HAP-1 (cell line): ENCODE data around the gene PRG3.
"Not testable (repeated sequence)": the region's sequence is repeated elsewhere in the genome, so short reads cannot be mapped to it uniquely, and the experiment has no call there.

Experiments used
- DNase-seq, 2 experiments: peaks; one replicate each; pipeline ENCODE4 v3.0.0-alpha.2; 2016 to 2020; ENCODE audit warnings: low spot score in 2 of 2
- H3K27me3 ChIP-seq: fragments of 250-450 bp; sonication (Bioruptor Pico); 2 replicates; pipeline ENCODE4 v1.5.1; 2020; ENCODE audit warnings: low read depth, mild to moderate bottlenecking, moderate library complexity
- H3K36me3 ChIP-seq: fragments of 250-450 bp; sonication (Bioruptor Pico); replicated peaks from 2 replicates; pipeline ENCODE4 v1.5.1; 2020; ENCODE audit warnings: mild to moderate bottlenecking
- H3K4me1 ChIP-seq: fragments of 250-450 bp; sonication (Bioruptor Pico); 2 replicates; pipeline ENCODE4 v1.5.1; 2020; ENCODE audit warnings: mild to moderate bottlenecking
- H3K4me3 ChIP-seq: fragments of 250-450 bp; sonication (Bioruptor Pico); 2 replicates; pipeline ENCODE4 v1.5.1; 2020; ENCODE audit warnings: mild to moderate bottlenecking, moderate library complexity
- H3K9me3 ChIP-seq: fragments of 250-450 bp; sonication (Bioruptor Pico); 2 replicates; pipeline ENCODE4 v1.5.1; 2020; ENCODE audit warnings: mild to moderate bottlenecking, moderate library complexity
- in situ Hi-C: fragments of 300-500 bp; cut with MboI; formaldehyde crosslinking; loops from 3 replicates; pipeline ENCODE4 v1.14.3; 2020; ENCODE audit warnings: low sequenced_read_pairs, inconsistent platforms, mixed read lengths

Gene PRG3

GRCh38 chr11:57403802-57404147 is 22.8 kb upstream of the PRG3 start:
- Histone ChIP-seq H3K27me3 (no peaks in the 10 kb centered on the region), H3K9me3 (no peaks in the 10 kb centered on the region), H3K36me3 (peaks cover 11% of the 10 kb centered on the region; the same call in 1 of the 2 replicates), H3K4me3 (no peak overlapping the region), H3K4me1 (no peaks in the 10 kb centered on the region)
- no peak for DNase-seq
- in situ Hi-C loops, result no loop called here

- H3K36me3 ChIP-seq, result peaks cover 11% of the 10 kb centered on the region; the same call in 1 of the 2 replicates
- H3K4me1 ChIP-seq, H3K27me3 ChIP-seq, in situ Hi-C loops, DNase-seq, H3K9me3 ChIP-seq, H3K4me3 ChIP-seq: not testable (repeated sequence)
These were observed 22.3 kb upstream of the PRG3 start for GRCh38 chr11:57403003-57403801.

DNA sequence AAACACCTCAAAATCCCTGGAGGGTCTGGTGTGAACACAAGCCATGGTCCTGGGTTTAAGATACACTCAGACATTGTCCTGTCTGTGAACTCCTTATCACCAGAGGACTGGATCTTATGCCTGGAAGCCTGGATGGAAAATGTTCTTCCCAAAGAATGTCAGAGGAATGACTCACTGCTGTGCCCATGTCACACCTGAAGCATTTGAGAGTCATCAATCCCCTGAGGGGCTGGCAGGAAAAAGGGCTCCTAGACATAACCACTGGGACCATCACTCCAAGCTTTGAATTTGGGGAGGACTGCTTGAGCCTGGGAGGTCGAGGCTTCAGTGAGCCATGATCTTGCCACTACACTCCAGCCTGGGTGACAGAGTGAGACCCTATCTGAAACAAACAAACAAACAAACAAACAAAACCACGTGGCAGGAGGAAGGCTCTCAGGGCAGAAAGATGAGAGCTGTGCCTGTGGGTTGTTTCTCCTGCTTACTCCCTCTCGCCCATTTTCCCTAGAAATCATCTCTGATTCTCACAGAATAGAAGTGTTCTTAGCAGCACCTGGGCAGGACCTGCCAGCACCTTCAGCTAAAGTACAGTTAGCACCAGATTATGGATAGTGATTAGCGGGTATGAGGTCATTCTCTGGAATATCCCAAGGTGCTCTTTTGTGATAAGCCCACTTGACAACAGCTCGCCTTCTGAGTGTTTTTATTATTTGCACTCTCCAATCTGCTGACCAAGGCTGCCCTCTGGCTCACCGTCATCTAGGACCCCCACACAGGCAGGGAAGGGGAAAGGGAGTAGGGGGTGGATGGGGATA is 21.4 kb upstream of the PRG3 start:
- peaks cover 4% of the 10 kb centered on the region; the same call in 1 of the 2 replicates for H3K36me3 ChIP-seq
- DNase-seq, result no peak
- no peaks in the 10 kb centered on the region for H3K27me3 ChIP-seq
- no peaks in the 10 kb centered on the region for H3K9me3 ChIP-seq
- in situ Hi-C loops, result no loop called here
- no peaks in the 10 kb centered on the region for H3K4me1 ChIP-seq
- no peak overlapping the region for H3K4me3 ChIP-seq

DNA sequence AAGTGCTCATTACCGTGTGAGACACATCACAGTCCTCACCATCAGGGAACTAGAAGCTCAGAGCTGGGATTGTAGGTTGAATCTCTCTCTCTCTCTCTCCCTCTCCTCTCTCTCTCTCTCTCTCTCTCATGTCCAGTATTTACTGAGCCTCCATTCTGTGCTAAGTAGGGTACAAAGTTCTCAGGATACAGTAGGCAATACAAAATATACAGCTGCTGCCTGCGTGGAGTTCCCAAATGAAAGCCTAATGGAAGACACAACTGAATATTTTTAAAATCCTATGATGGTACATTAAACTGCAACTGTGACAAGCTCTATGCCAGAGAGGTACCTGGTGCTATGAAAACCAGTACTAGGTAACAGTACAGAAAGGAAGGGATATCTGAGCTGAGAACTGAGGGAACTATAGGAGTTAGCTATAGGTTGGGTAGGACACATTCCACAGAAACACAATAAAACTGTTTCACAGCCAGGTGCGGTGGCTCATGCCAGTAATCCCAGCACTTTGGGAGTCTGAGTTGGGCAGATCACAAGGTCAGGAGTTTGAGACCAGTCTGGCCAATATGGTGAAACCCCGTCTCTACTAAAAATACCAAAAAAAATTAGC is 19.1 kb upstream of the PRG3 start:
- Histone ChIP-seq H3K4me1 (no peaks in the 10 kb centered on the region), H3K27me3 (no peaks in the 10 kb centered on the region), H3K4me3 (no peak overlapping the region), H3K9me3 (no peaks in the 10 kb centered on the region), H3K36me3 (no peaks in the 10 kb centered on the region)
- in situ Hi-C loops, result no loop called here
- no peak for DNase-seq

GRCh38 chr11:57399221-57399620 is 18.3 kb upstream of the PRG3 start:
- no peaks in the 10 kb centered on the region for H3K27me3 ChIP-seq
- no peaks in the 10 kb centered on the region for H3K4me1 ChIP-seq
- in situ Hi-C loops, result no loop called here
- no peak overlapping the region for H3K4me3 ChIP-seq
- no peak for DNase-seq
- no peaks in the 10 kb centered on the region for H3K36me3 ChIP-seq
- H3K9me3 ChIP-seq, result no peaks in the 10 kb centered on the region

DNA sequence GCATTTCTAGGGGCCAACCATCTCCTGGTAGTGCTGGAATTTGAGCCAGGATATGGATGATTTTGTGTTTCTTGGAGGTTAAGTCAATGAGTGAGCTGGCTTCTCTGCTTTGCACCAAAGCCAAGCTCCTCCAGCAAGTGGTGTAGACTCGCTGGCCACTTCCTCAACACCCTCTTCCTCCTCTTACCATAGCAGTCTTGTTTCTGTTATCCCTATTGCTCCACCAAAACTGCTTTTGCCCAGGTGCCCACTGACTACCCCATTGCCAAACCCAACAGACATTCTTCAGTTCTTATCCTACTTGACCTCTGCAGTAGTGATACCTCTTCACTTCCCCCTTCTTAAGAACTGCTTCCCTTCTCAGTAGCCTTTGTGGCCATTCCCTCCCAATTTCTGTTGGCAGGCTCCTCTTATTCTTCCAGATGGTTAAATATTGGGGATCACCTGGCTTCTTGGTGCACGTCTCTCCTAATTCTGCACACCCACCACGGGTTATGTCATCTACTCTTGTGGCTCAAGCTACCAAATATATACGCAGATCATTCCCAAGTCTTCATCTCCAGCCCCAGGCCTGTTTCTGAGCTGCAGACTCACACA is 16.5 kb upstream of the PRG3 start:
- Histone ChIP-seq H3K4me3 (no peak overlapping the region), H3K9me3 (no peaks in the 10 kb centered on the region), H3K27me3 (no peaks in the 10 kb centered on the region), H3K4me1 (no peaks in the 10 kb centered on the region), H3K36me3 (no peaks in the 10 kb centered on the region)
- no peak for DNase-seq
- in situ Hi-C loops, result no loop called here

- H3K9me3 ChIP-seq, result no peaks in the 10 kb centered on the region
- DNase-seq, result no peak
- H3K27me3 ChIP-seq, result no peaks in the 10 kb centered on the region
- no peak overlapping the region for H3K4me3 ChIP-seq
- no peaks in the 10 kb centered on the region for H3K4me1 ChIP-seq
- H3K36me3 ChIP-seq, result no peaks in the 10 kb centered on the region
- in situ Hi-C loops, result no loop called here
These were observed 15.8 kb upstream of the PRG3 start for GRCh38 chr11:57396744-57397143.

DNA sequence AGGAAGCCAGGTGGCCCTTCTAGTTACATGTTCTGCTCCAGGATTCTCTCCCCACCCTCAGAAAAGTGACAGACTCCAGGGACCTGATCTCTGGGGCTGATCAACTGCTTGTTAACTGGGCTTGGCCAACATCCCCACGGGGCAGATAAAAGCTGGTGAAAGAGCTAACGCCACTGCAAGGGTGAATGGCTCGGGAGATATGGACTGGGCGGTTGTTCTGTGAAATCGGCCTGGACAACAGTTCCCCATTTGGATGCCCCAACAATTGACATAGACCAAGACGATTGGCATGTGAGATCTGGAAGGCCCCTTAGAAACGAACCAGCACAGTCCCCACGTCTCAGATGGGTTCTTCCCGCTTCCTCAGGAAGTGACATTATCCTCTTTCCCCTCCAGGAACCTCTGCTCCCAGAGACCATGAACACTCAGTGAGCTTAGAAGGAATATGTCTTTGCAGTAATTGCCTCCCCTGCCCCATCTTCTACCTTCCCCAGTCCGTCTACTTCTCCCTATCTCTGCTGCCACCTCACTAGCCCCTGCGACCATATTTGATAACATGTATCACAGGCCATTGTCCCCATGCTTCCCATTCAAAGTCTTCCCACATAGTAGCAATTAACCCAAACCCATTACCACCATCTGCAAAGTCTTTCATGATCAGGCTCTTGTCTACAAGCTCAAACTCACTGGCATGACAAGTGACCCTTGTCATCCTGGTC is 15.1 kb upstream of the PRG3 start:
- H3K4me3 ChIP-seq, result no peak overlapping the region
- H3K27me3 ChIP-seq, result peaks cover under 1% of the 10 kb centered on the region; the same call in 1 of the 2 replicates
- H3K9me3 ChIP-seq, result no peaks in the 10 kb centered on the region
- no peaks in the 10 kb centered on the region for H3K4me1 ChIP-seq
- DNase-seq, result no peak
- H3K36me3 ChIP-seq, result no peaks in the 10 kb centered on the region
- in situ Hi-C loops, result no loop called here

- Histone ChIP-seq H3K9me3 (no peaks in the 10 kb centered on the region), H3K36me3 (no peaks in the 10 kb centered on the region), H3K4me1 (no peaks in the 10 kb centered on the region), H3K27me3 (peaks cover 8% of the 10 kb centered on the region), H3K4me3 (no peak overlapping the region)
- in situ Hi-C loops, result no loop called here
- DNase-seq, result no peak
These were observed 13.4 kb upstream of the PRG3 start for GRCh38 chr11:57394203-57394965.

GRCh38 chr11:57392763-57393105 is 11.8 kb upstream of the PRG3 start:
- in situ Hi-C loops, result no loop called here
- H3K4me3 ChIP-seq, result no peak overlapping the region
- H3K9me3 ChIP-seq, result no peaks in the 10 kb centered on the region
- DNase-seq, result no peak
- H3K4me1 ChIP-seq, result no peaks in the 10 kb centered on the region
- H3K36me3 ChIP-seq, result no peaks in the 10 kb centered on the region
- peaks cover 8% of the 10 kb centered on the region for H3K27me3 ChIP-seq

GRCh38 chr11:57392066-57392762 is 11.3 kb upstream of the PRG3 start:
- no peak for DNase-seq
- H3K27me3 ChIP-seq, result peaks cover 8% of the 10 kb centered on the region
- in situ Hi-C loops, result no loop called here

GRCh38 chr11:57391539-57391938 is 10.6 kb upstream of the PRG3 start:
- peaks cover 8% of the 10 kb centered on the region for H3K27me3 ChIP-seq
- in situ Hi-C loops, result no loop called here
- no peaks in the 10 kb centered on the region for H3K4me1 ChIP-seq
- no peaks in the 10 kb centered on the region for H3K36me3 ChIP-seq
- H3K9me3 ChIP-seq, result no peaks in the 10 kb centered on the region
- no peak overlapping the region for H3K4me3 ChIP-seq
- no peak for DNase-seq

More at GRCh38 chr11:57392066-57392762, 11.3 kb upstream of the PRG3 start:
- Histone ChIP-seq H3K36me3 (no peaks in the 10 kb centered on the region), H3K9me3 (no peaks in the 10 kb centered on the region), H3K4me1 (no peaks in the 10 kb centered on the region), H3K4me3 (no peak overlapping the region)
